ENCODE measurements around the gene GALNT2. TPM values are rescaled to one million over a fixed set of nuclear protein-coding genes. Genes with fewer than 3 reads are reported as not detected.

GALNT2 gene
- total and polyA plus RNA-seq, 4 donors = 47.5 to 182 (median 114) TPM

GRCh38 chr1:230069796-230070195 is 2.8 kb downstream of the GALNT2 start:
- Histone ChIP-seq H3K4me3 (ENCODE audit: low read depth in 1 of 3, low read length in 3 of 3) (peak overlapping the region; percentile 45 to 99 (median 82)), H3K36me3 (ENCODE audit: control insufficient read depth in 4 of 4, insufficient read depth in 3 of 4, low read depth in 1 of 4, low read length in 3 of 4) (no peaks in the 10 kb centered on the region), H3K27me3 (ENCODE audit: control insufficient read depth in 4 of 4, insufficient read depth in 4 of 4, low read length in 3 of 4) (no peaks in the 10 kb centered on the region), H3K4me1 (ENCODE audit: control insufficient read depth in 4 of 4, insufficient read depth in 4 of 4, low read length in 3 of 4) (peaks cover 7 to 63% (median 17%) of the 10 kb centered on the region in 4 donors), H3K9me3 (ENCODE audit: control insufficient read depth in 4 of 4, low read length in 3 of 4) (no peaks in the 10 kb centered on the region), H3K9ac (ENCODE audit: low read depth in 1 of 2, low read length in 2 of 2) (peak overlapping the region; percentile 15 to 39), H3K27ac (ENCODE audit: low read depth in 1 of 2, low read length in 2 of 2) (peak overlapping the region; percentile 93 to 97)
- WGBS = 36% methylated on average over 4 of the region's 4 CpGs
- DNase-seq (ENCODE audit: low spot score) = no peak
- no peak for TF ChIP-seq ATF3 (IDR thresholded peaks at IDR 0.05)
- no peak for TF ChIP-seq MAX (IDR thresholded peaks at IDR 0.05)
- TF ChIP-seq EGR1 (IDR thresholded peaks at IDR 0.05; ENCODE audit: low read depth in 2 of 2) = no peak
- peak; percentile 63 for TF ChIP-seq REST (IDR thresholded peaks at IDR 0.05)
- TF ChIP-seq HNF4G (IDR thresholded peaks at IDR 0.05) = no peak
- TF ChIP-seq HNF4A (conservative IDR thresholded peaks at IDR 0.05) = peak in 1 of 2 donors; percentile 32
- TF ChIP-seq RAD21 (IDR thresholded peaks at IDR 0.05) = peak; percentile 50 to 64
- no peak for TF ChIP-seq NR2F2 (IDR thresholded peaks at IDR 0.05)
- no peak for TF ChIP-seq FOXA1 (IDR thresholded peaks at IDR 0.05)
- TF ChIP-seq GABPA (IDR thresholded peaks at IDR 0.05 in 1 of 2, conservative IDR thresholded peaks at IDR 0.05 in 1 of 2) = no peak
- no peak for TF ChIP-seq CTCF (IDR thresholded peaks at IDR 0.05; ENCODE audit: low read depth, low read length, missing input control)
- no peak for TF ChIP-seq FOXA2 (IDR thresholded peaks at IDR 0.05)
- TF ChIP-seq TAF1 (conservative IDR thresholded peaks at IDR 0.05) = peak; percentile 27
- TF ChIP-seq SP1 (IDR thresholded peaks at IDR 0.05) = peak; percentile 19
- peak; percentile 23 to 39 for TF ChIP-seq RXRA (IDR thresholded peaks at IDR 0.05)
- TF ChIP-seq YY1 (IDR thresholded peaks at IDR 0.05) = no peak
- TF ChIP-seq JUND (IDR thresholded peaks at IDR 0.05) = no peak
- TF ChIP-seq ZBTB33 (IDR thresholded peaks at IDR 0.05) = no peak
